Activated CD4-positive, CD25-positive, alpha-beta regulatory T cell treated with anti-CD3 and anti-CD28 coated beads, Interleukin-2, amount 50 U/mL, for 24 hours (primary cell): ENCODE measurements around the gene TEAD1.

Source experiments
- ATAC-seq, 2 donors: fragments of 150-1000 bp; cut with Tn5 transposase; one replicate each; pipeline ENCODE4 v1.10.0; 2021; ENCODE audit warnings: mild to moderate bottlenecking in 1 of 2, moderate library complexity in 1 of 2

The TEAD1 gene

GRCh38 chr11:12842933-12843636, 168.9 kb downstream of the TEAD1 start:
- no peak for ATAC-seq

- no peak for ATAC-seq
Measured at GRCh38 chr11:12845163-12845562, 170.9 kb downstream of the TEAD1 start.

- ATAC-seq: no peak
Measured at GRCh38 chr11:12845739-12846358, 171.6 kb downstream of the TEAD1 start.

- no peak for ATAC-seq
Measured at GRCh38 chr11:12846786-12847615, 172.8 kb downstream of the TEAD1 start.

- ATAC-seq: no peak
Measured at GRCh38 chr11:12848413-12848812, 174.2 kb downstream of the TEAD1 start.

GRCh38 chr11:12853325-12853651, 179.1 kb downstream of the TEAD1 start:
- no peak for ATAC-seq

- ATAC-seq: no peak
Measured at GRCh38 chr11:12853652-12854296, 179.6 kb downstream of the TEAD1 start.

GRCh38 chr11:12854297-12854661, 180.1 kb downstream of the TEAD1 start:
- peak in 1 of 2 donors; percentile 17 for ATAC-seq

- ATAC-seq: no peak
Measured at GRCh38 chr11:12854829-12855228, 180.6 kb downstream of the TEAD1 start.

GRCh38 chr11:12856338-12856737, 182.1 kb downstream of the TEAD1 start:
- no peak for ATAC-seq

- no peak for ATAC-seq
Measured at GRCh38 chr11:12857572-12857971, 183.4 kb downstream of the TEAD1 start.

- no peak for ATAC-seq
Measured at GRCh38 chr11:12859872-12860657, 185.8 kb downstream of the TEAD1 start.

GRCh38 chr11:12860827-12861226, 186.6 kb downstream of the TEAD1 start:
- no peak for ATAC-seq

GRCh38 chr11:12862696-12863469, 188.7 kb downstream of the TEAD1 start:
- ATAC-seq: no peak

GRCh38 chr11:12863605-12864121, 189.4 kb downstream of the TEAD1 start:
- ATAC-seq: no peak

- no peak for ATAC-seq
Measured at GRCh38 chr11:12864316-12865156, 190.3 kb downstream of the TEAD1 start.

- no peak for ATAC-seq
Measured at GRCh38 chr11:12865863-12866595, 191.8 kb downstream of the TEAD1 start.

GRCh38 chr11:12867531-12867930, 193.3 kb downstream of the TEAD1 start:
- ATAC-seq: no peak

- no peak for ATAC-seq
Measured at GRCh38 chr11:12868315-12869073, 194.3 kb downstream of the TEAD1 start.
